Spleen (tissue), 7 donors: Measurements from ENCODE around the gene KCND2.

Experiments used
- POLR2A ChIP-seq, 3 donors: fragments of 450-650 bp; IDR thresholded peaks; one replicate each; pipeline ENCODE4 v1.5.1; 2017; ENCODE audit warnings: antibody characterized with exemption in 3 of 3, mild to moderate bottlenecking in 1 of 3
- POLR2AphosphoS5 ChIP-seq, 3 donors: sonication (generic); formaldehyde crosslinking; IDR thresholded peaks; one replicate each; pipeline ENCODE4 v1.5.1; 2017; ENCODE audit warnings: antibody characterized with exemption in 3 of 3
- TF ChIP-seq, protein P1 (sequence below), 11 experiments: fragments of 200-600 bp in 7 of 11; fragments of 450-650 bp in 4 of 11; sonication (generic) in 4 of 11; IDR thresholded peaks in 8 of 11; conservative IDR thresholded peaks in 3 of 11; 1 replicate in 7 of 11; 2 replicates in 4 of 11; pipeline versions ENCODE4 v1.4.0 to v1.8.0; 2016 to 2021; ENCODE audit warnings: antibody characterized with exemption in 11 of 11, inconsistent platforms in 4 of 11, mild to moderate bottlenecking in 1 of 11
- donor health status: DM: no; HTN: no; CAD: no; lungs with moderate emphysema.
- donor health status: DM: no; HTN: no; CAD: no.
- donor health status: DM: no; HTN: no; CAD: no.

DNA sequence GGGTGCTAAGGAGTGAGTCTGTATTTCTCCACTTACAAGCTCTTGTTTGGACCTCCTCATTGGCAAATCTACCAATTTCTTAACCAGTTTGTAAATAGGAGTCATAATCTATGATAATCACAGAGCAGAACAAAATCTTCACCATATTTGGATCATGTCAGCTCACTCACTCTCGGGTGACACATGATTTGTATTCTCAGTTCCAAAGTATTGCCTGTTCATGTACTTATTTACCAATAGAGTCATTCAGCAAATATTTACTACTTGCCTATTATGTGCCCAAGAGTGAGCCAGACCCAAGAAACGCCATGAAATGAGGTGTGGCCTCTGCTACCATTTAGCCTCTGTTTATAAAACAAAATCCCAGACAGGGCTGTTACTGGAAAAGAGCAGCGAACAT, 470.2 kb downstream of the KCND2 start:
- TF ChIP-seq, protein P1, sequence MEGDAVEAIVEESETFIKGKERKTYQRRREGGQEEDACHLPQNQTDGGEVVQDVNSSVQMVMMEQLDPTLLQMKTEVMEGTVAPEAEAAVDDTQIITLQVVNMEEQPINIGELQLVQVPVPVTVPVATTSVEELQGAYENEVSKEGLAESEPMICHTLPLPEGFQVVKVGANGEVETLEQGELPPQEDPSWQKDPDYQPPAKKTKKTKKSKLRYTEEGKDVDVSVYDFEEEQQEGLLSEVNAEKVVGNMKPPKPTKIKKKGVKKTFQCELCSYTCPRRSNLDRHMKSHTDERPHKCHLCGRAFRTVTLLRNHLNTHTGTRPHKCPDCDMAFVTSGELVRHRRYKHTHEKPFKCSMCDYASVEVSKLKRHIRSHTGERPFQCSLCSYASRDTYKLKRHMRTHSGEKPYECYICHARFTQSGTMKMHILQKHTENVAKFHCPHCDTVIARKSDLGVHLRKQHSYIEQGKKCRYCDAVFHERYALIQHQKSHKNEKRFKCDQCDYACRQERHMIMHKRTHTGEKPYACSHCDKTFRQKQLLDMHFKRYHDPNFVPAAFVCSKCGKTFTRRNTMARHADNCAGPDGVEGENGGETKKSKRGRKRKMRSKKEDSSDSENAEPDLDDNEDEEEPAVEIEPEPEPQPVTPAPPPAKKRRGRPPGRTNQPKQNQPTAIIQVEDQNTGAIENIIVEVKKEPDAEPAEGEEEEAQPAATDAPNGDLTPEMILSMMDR (IDR thresholded peaks at IDR 0.05 in 8 of 11, conservative IDR thresholded peaks at IDR 0.05 in 3 of 11) = no peak
- TF ChIP-seq POLR2A (IDR thresholded peaks at IDR 0.05) = no peak
- no peak for TF ChIP-seq POLR2AphosphoS5 (IDR thresholded peaks at IDR 0.05)
